Activated gamma-delta T cell treated with anti-CD3 and anti-CD28 coated beads, Interleukin-2, amount 50 U/mL, for 16 hours (primary cell): ENCODE results near the gene CNGA1.

Source experiments
- DNase-seq: peaks from one replicate; pipeline ENCODE4 v3.0.0-alpha.2; 2020; ENCODE audit warnings: low read depth

CNGA1 gene

DNA sequence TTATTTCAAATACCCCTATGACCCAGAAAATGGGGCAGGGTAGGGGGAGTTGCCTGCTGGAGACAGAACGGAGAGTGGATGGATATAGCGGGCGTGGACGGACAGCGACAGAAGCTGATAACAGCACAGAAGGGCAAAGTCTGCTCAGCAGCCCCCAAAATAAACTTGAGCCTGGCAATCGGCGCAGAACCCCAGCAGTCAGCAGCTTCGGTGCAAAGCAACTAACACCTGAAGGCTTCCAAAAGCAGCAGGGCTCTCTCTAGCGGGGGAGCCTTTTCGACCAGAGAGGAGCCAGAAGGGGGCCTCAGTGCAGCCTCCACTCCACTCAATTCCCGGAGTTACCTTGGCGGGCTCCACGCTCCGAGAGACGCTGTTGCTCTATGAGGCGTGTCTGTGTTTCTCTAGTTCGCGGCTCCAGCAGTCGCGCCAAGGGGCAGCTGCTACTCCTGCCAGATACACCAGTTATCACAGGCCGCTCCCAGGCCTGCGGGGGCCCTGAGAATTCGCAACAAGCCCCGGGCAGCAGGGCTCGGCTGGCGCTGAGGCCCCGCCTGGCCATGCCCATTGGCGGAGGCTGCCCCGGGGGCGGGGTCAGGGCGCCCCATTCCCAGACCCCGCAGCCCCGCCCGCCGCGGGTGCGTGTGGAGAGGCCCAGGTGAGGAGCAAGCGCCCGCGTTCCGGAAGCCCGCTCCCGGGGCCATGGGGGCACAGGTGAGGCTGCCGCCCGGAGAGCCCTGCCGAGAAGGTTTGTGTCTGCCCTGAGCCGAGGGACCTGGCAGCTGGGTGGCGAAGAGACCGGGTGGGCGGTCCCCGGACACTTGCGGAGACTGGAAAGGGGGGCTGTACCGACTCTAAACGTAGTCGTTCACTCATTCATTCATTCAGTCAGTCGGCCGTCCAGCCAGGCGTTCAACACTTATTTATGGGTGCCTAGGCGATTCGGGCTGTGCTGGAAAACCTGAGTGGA is at the start of gene CNGA1, which contains the start of gene NIPAL1:
Gene CNGA1 (minus strand): TSS at position 541 of the 967 bp plus-strand sequence. CDS start 63,992 bp downstream, outside the sequence.
Gene NIPAL1 (plus strand): TSS at position 632 of the 967 bp plus-strand sequence. CDS start 68 bp downstream, at position 700.
- peak; percentile 56 for DNase-seq

DNA sequence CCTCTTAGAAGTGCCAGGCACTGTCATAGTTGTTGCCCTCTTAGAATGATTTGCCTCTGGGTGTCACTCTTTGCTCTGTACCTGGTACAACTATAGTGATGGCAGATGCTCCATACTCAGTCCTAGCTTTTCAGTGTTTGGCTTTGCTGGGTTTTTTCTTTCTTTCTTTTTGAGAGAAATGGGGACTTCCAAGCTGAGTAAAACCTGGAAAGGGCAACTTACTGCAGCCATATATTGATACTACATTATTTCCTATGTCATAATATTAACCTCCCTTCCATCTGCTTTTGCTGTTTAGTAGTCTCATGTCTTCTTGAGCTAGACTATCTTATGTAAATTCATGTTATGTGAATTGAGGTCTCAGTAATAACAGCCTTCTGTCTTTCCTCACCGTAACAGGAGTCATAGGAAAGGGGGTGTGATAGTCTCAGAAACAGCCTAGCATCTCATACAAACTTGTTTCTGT is 49.1 kb upstream of the CNGA1 start:
- DNase-seq: no peak

DNA sequence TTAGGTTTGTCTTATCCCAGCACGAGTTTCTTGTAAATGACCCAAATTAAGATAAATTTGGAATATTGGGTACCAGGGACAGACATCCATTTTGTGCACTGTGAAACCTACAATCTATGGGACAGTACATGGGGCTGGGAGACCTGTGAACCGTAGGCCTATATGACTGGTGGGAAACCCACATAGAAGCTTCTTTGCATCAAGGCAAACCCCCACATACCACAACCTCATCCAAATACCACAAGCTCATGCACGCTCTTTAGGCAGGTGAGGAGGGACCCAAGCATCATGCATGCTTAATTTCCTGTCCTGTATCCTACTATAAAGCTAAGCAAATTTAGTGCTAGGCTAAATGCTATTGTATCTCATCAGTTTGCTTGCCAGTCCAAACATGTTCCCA is 47.9 kb upstream of the CNGA1 start:
- DNase-seq: no peak

DNA sequence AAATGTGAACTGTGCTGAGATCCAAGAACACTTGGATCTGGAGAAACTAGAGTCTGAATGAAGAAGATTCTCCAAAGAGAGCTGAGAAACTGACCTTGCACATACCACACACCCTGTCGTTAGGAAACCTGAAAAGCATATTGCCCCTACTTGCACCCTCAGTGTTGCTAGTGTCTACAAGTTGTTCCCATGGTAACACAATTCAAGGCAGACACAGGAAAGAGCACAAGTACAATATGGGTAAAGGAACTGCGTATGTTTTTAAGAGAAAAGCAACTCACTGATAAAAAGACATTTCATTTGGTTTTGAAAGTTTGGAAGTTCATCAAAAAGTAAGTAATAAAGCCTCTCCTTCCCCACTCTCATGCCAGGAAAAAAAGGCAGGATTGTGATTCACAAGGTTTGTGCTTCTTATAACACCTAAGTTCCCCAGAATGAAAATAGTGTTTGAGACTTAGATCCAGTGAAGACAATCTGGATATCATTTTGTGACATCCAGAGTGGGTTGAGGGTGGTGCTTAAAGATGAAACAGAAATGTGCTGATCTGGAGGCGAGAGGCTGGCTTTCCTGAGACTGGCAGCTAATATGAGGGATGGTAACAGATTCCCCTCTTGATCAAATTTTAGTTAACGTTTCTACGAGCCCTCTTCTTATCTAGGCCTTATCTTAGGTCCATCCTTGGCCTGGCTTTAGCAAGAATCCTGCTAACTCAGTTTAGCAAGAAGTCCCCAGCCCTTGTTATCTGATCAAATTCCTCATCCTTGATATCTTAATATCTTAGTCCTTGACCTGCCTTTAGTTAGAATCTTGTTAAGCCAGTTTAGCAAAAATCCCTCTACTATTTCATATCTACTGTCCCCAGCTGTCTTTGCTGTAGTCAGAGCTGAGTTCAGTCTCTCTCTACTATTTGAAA is 42.4 kb upstream of the CNGA1 start:
- no peak for DNase-seq

DNA sequence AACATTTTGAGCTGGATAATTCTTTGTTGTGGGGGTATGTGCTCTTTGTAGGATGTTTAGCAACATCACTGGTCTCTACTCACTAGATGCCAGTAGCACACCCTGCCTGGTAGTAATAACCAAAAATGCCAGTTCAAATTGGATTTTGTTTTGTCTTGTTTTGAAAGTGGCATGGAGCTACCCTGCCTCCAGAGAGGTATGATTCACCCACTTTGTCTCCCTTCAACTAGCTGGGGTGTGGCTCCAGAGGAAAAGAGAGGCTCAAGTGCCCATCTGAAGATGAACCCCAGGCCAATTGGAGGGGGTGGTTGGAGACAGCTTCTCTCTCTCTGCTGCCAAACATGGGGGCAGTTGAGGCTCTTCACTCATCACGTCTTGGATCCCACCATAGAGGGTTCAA is 34.6 kb upstream of the CNGA1 start:
- DNase-seq: no peak

DNA sequence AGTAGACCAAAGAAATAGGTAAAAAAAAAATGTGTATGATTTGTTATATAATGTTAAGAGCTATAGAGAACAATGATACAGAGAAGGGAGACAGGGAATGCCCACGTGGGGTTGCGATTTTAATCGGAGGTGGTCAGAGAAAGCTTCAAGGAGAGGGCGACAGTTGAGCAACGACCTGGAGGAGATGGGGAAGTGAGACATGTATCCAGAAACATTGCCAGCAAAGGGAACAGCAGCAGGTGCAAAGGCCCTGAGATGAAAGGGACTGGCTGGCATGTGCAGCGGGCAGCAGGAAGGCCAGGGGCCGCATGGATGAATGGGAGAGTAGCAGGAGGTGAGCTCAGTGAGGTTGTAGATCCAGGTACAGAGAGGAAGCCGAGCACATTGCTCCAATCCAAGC is 33.0 kb upstream of the CNGA1 start:
- DNase-seq: no peak

DNA sequence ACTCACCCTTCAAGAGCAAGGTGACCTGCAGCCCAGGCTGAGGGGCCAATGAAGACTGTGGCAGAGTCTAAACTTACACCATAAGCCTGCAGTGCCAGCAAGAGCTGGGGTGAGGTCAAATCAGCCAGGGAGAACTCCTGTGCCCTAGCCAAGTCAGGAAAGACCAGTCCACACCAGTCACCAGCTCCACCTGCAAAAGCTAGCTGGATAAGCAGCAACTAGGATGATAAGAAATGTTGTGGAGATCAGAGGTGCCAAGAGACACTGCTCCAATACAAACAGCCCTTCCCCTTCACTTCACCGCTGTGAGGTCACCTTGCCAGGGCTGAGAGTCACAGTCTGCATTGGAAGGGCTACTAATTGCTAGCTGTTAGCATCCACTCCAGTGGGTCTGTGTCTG is 31.4 kb upstream of the CNGA1 start:
- no peak for DNase-seq

DNA sequence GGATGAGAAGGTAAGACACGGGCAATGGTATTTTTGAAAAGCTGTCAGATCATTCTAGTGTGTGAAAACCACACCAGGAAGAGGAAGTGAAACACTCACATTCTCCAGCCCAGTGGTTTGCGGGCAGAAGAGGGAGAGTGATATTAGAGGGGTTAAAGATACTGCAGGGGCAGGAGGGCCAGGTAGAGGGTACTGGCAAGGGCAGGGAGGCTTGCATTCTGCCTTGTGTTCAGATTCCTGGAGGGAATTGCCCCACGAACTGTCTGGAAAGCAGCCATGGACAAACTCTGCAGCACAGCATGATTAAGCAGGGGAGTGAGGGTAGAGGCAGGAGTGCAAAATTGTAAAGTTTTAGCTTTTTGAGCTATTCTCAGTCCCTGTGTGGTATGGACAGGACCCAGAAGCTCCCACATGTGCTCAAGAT is 31.0 kb upstream of the CNGA1 start:
- DNase-seq: peak; percentile 69

DNA sequence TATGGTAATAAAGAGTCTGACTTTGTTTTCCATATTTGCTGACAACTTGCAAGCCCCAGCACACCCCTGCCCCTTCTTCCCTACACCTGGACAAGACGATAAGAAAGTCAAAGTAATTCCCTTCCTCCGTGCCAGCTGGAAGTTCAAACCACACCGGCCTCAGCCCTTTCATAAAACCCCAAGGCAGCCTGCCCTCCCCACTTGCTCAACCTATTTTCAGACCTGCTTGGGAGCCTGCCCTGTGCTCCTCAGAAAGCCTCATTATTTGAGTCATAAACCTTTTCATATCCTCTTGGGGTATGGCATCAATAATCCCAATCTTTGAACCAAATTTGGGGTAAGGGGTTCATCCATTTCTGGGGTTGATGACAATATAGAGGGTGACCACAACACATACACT is 29.6 kb upstream of the CNGA1 start:
- DNase-seq: no peak

DNA sequence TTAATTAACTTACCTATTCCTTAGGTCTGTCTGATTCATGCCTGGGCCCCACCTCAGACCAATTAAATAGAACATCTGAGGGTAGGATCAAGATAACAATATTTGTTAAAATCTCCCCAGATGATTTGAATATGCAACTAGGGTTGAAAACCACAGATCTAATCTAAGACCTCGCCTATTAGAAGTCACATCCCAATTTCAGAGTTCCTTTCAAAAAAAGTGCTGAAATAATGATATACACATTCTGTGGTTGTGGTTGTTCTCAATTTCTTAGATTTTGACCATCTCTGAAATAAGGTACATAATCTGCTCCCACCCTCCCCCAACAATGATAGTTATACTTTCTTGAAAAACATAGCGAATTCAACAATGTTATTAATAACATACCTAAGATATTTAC is 27.8 kb upstream of the CNGA1 start:
- DNase-seq: no peak

DNA sequence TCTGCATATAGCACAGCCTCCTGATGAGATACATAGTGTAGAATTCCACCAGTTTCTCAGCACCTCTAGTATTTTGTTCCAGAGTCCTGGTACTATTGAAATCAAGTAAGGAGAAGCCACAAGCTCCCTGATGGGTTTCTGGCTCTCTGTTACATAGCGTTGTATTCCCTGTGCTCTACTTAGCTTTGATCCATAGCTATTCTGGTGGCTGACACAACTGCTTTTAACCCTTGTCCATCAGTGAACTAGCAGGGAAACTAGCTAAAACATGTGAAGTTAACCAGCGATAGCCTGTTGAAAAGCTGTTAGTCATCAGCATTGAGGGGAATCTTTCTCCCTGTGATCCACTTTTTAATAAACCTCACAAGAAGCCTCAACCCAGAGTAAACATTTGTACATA is 27.0 kb upstream of the CNGA1 start:
- no peak for DNase-seq

DNA sequence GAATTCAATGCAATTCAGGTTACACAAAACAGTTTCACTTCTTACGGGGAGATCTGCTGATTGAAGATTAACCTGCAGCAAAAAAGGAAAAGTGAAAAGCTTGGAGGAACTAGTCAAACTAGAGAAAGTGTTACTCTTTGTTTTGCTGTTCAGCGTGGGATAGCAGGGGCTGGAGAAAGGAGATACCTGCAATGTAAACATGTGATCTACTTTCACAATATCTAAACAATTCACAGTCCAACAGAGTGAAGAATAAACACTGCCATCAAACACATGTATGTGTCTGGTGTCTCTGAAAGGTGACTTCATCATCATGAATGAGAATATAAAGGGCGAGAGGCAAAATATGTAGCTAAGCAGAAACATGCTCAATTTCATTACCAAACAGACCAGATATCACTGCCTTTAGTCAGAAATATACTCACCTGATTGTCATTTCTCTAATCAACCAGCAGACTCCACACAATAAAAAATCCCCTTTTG is 26.5 kb upstream of the CNGA1 start:
- DNase-seq: no peak

DNA sequence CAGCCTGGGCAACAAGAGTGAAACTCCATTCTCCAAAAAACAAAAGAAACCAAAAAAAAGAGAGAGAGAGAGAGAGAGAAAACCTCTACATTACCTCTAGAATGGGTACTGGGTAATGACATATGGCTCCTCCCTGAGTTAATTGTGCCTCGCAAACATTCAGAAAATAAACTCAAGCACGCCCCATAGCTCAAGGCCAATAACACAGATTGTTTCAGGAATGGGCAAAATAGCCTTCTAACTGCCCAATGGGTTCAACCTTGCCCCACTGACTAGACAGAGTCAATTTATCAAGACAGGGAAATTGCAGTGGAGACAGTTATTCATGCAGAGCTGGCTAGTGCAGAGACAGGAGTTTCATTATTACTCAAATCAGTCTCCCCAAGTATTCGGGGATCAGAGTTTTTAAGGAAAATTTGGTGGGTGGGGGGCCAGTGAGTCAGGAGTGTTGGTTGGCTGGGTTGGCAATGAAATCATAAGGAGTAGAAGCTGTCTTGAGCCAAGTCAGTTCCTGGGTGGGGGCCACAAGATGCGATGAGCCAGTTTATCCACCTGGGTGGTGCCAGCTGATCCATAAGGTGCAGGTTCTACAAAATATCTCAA is 25.2 kb upstream of the CNGA1 start:
- no peak for DNase-seq

DNA sequence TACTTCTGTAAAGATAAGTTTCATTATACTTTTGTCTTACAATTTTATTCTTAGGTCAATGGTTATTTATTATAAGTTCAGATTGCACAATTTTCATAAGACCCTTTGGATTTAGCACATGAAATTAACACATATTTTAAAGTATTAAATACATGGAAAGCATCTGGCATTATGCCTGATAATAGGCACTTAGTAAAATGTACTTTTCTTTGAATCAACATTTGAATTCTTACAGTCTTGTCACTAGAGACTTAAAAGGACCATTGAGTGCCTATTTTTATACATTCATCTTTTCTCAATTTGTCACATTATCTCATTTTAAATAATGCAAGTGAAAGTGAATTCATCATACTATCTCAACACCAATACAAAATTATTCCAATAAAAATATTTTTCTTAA is 23.1 kb upstream of the CNGA1 start:
- no peak for DNase-seq

DNA sequence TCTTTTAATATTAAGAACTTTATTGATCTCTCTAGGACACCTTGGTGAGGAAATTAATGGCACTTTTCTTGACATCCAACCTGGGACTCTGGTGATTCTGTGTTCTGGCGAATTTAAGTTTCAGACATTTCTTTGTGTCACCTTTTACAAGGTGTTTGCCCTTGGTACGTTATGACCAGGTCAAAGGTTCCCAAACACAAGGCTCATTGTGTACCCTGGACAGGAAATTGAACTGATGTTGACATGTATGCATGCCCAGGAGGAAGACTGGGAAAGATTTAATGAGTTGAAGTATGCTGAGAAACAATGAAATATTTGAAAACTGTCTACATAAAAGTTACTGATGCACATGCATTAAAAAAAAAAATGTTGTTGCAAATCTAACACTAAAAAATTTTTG is 22.2 kb upstream of the CNGA1 start:
- DNase-seq: no peak

DNA sequence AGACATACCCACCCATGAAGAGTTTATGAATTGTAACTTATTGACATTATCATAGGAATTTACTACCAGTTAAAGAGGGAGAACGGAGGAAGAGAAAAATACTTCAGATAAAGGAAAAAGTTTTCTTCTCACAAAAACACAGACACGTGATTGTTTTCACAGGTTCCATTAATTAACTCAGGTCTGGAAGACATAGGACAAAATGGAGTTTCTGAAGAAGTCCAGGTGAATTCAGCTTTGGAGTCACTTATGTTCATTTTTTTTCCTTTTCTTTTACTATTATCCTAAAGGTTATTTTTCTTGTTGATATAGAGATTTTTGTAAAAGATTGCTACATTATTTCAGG is 20.6 kb upstream of the CNGA1 start:
- DNase-seq: no peak

DNA sequence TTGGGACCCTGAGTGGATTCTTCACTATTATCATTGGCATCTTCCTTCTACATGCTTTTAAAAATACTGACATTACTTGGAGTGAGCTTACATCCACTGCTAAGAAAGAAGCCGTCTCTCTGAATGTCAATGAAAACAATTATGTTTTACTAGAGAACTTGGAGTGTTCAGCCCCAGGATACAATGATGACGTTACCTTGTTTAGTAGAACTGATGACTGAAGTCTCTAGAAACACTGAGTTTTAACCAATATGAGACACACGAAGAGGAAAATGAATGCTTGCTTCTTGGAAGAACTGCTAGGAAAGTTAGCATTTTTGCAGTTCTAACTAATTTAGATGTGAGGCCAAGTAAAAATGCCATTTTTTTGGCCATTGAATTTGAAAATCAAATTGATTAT is 19.5 kb upstream of the CNGA1 start:
- no peak for DNase-seq

DNA sequence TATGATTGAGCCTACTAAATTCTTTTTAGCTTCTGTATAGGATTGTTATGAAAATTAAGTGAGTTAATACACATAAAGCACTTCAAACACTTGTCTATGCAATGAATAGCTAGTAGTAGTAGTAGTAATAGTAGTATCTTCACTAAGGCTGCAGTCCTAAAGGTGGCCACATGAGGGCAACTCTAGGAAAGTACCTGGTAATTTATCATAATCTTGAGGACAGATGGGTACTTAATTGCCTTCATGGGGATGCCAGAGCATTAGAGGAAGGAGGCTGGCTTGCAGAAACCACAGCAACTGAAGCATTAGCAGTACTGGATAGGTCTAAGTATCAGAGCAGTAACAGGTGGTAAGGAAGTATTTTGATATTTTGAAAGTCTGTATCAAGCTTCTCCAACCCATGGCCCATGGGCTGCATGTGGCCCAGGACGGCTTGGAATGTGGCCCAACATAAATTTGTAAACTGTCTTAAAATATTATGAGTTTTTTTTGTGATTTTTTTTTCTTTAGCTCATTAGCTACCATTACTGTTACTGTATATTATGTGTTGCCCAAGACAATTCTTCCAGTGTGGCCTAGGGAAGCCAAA is 17.4 kb upstream of the CNGA1 start:
- DNase-seq: peak; percentile 49

DNA sequence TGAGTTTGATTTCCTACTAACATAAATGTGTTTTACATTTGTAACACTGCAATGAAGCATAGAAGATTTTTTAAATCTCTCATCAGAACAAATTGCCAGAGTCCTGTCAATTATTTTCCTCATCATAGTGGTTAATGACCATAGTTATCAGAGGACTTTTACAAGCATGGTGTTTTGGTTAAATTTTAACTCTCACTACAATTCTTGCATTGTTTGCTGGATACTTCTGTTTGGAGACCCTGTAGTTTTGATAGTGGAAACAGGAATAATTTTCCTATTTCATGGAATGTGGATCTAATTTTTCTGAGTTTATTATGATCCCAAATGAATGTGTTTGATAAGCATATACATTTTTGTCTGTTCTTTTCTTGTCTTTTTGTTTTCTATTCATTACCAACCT is 16.9 kb upstream of the CNGA1 start:
- DNase-seq: no peak

DNA sequence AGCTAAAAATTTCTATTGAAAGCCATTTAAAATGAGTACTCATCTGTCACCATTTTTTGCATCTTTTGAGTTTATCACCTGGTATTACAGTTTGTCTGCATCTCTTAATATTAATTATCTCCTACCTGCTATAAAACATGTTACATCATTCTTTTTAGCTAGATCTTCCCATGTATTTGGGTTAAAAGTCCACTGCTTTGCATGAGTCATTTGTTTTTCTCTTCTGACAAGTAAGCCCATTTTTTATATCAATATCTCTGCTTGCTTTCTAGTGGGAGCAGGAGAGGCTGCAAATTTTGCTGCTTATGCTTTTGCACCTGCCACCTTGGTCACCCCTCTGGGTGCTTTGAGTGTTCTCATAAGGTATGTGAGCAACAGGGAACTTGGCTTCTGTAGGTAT is 16.2 kb upstream of the CNGA1 start:
- DNase-seq: no peak

DNA sequence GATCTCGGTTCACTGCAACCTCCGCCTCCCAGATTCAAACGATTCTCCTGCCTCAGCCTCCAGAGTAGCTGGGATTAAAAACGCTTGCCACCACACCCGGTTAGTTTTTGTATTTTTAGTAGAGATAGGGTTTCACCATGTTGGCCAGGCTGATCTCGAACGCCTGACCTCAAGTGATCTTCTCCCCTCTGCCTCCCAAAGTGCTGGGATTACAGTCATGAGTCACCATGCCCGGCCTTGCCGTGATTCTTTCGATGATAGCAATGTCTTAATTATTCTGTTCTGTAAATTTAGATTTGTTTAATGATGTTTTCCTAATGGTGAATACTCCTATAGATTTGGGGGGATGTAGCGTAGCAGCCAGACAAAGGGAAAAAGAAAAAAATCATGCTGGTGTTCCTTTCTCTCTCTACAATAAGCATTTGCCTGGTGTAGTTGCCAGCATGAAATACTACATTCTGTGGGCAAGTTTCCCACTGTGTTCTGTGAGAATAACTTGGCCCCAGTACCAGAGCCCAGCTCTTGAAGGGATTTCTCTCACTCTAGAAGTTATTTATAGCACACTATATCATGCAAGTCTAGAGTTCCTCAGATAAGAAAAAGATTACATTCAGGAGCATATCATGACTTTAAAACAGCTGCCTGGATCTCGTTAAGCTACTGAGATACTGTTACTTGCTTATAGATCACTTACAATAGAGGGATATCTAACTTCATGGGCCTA is 15.5 kb upstream of the CNGA1 start:
- no peak for DNase-seq
